ENCODE results near the gene ZMIZ2. TPM values are rescaled to one million over a fixed set of nuclear protein-coding genes. Genes with fewer than 3 reads are reported as not detected.
"Not testable (repeated sequence)": the region's sequence is repeated elsewhere in the genome, so short reads cannot be mapped to it uniquely, and the experiment has no call there.

The ZMIZ2 gene, protein sequence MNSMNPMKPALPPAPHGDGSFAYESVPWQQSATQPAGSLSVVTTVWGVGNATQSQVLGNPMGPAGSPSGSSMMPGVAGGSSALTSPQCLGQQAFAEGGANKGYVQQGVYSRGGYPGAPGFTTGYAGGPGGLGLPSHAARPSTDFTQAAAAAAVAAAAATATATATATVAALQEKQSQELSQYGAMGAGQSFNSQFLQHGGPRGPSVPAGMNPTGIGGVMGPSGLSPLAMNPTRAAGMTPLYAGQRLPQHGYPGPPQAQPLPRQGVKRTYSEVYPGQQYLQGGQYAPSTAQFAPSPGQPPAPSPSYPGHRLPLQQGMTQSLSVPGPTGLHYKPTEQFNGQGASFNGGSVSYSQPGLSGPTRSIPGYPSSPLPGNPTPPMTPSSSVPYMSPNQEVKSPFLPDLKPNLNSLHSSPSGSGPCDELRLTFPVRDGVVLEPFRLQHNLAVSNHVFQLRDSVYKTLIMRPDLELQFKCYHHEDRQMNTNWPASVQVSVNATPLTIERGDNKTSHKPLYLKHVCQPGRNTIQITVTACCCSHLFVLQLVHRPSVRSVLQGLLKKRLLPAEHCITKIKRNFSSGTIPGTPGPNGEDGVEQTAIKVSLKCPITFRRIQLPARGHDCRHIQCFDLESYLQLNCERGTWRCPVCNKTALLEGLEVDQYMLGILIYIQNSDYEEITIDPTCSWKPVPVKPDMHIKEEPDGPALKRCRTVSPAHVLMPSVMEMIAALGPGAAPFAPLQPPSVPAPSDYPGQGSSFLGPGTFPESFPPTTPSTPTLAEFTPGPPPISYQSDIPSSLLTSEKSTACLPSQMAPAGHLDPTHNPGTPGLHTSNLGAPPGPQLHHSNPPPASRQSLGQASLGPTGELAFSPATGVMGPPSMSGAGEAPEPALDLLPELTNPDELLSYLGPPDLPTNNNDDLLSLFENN
- total RNA-seq, result 10 to 100 TPM; 11.1 to 44.6 (median 12.5) TPM
- polyA plus RNA-seq, result 10 to 100 TPM in 1 of 3 donors, 1 to 10 TPM in 2; 8.4 to 64.7 (median 8.6) TPM

DNA sequence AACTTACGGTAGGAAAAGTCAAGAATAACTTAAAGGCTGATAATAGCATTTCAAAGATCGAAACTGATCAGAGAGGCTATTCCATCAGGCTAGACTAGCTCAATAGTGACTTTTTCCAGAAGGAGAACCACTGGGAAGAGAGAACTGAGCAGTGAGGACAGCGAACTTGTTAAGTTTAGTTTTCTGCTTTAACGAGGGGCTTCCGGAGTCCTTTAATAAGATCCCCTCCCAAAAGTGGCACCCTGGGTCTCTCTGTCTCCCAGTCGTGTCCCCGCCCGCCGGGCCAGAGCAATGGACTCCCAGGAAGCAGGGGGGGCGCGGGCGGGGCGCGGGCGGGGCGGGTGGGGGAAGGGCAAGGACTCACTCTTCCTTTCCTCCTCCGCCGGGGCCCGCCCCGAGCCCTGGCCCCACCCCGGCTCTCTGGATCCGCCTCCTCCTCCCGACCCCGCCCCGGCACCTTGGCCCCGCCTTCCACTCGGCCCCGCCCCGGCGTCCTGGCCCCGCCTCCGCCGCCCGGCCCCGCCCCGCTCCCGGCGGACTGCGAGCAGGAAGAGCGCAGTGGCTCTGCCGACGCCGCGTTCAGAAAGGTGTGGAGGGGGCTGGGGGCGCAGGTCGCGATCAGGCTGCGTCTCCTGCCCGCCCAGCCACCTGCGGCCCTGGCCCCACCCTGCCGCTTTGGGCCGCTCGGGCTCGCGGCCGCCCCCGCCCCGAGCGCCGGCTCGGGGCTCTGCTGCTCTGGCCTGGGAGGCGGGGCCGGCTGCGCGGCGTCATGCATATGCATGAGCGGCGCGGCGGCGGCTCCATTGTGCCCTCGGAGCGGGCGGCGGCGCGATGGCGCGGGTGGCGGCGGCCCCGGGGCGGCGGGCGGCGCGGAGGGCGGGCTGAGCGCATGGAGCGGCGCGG lies at the start of gene ZMIZ2:
Gene ZMIZ2 (plus strand): TSS at position 803 of the 903 bp plus-strand sequence. CDS start 7,403 bp downstream, outside the sequence.
- peak within 1 kb of the TSS; percentile 94 to 97 (median 95) for H3K27ac ChIP-seq
- intact Hi-C loops (cut with DNase I), result loop anchor here (1.0 to 5.0 kb wide), 6 partner anchors 48 to 546 kb away; partner anchors contain the start of genes OGDH, PPIA, PURB and TMED4
- peak within 1 kb of the TSS; percentile 56 to 96 (median 78) for H3K4me3 ChIP-seq

DNA sequence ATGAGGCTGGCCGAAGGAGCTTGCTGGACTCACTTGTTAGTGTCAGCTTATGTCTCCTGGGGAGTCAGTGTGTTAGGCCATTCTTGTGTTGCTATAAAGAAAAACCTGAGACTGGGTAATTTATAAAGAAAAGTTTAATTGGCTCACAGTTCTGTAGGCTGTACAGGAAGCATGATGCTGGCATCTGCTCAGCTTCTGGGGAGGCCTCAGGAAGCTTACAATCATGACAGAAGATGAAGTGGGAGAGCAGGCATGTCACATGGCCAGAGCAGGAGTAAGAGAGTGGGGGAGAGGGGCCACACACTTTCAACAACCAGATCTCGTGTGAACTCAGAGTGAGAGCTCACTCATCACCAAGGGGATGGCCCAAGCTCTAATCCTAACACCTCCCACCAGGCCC lies 49.0 kb upstream of the ZMIZ2 start:
- H3K27ac ChIP-seq; H3K27me3 ChIP-seq; intact Hi-C loops (cut with DNase I); H3K4me1 ChIP-seq; H3K4me3 ChIP-seq; H3K9me3 ChIP-seq; DNase-seq: not testable (repeated sequence)
- peaks cover 55 to 97% (median 65%) of the 10 kb centered on the region in 4 donors for H3K36me3 ChIP-seq
- 94 to 96% methylated on average over 2 of the region's 2 CpGs for WGBS, 2 donors

More for the DNA sequence above, at the start of gene ZMIZ2:
- Histone ChIP-seq H3K36me3 (no peaks in the 10 kb centered on the region), H3K9me3 (no peaks in the 10 kb centered on the region), H3K27me3 (no peaks in the 10 kb centered on the region), H3K4me1 (peaks cover 0 to 32% (median 23%) of the 10 kb centered on the region in 4 donors)
- TF ChIP-seq POLR2AphosphoS5 (IDR thresholded peaks at IDR 0.05), result peak in 3 of 4 donors; percentile 67 to 84 (median 78)
- TF ChIP-seq, protein P1, sequence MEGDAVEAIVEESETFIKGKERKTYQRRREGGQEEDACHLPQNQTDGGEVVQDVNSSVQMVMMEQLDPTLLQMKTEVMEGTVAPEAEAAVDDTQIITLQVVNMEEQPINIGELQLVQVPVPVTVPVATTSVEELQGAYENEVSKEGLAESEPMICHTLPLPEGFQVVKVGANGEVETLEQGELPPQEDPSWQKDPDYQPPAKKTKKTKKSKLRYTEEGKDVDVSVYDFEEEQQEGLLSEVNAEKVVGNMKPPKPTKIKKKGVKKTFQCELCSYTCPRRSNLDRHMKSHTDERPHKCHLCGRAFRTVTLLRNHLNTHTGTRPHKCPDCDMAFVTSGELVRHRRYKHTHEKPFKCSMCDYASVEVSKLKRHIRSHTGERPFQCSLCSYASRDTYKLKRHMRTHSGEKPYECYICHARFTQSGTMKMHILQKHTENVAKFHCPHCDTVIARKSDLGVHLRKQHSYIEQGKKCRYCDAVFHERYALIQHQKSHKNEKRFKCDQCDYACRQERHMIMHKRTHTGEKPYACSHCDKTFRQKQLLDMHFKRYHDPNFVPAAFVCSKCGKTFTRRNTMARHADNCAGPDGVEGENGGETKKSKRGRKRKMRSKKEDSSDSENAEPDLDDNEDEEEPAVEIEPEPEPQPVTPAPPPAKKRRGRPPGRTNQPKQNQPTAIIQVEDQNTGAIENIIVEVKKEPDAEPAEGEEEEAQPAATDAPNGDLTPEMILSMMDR (IDR thresholded peaks at IDR 0.05), result no peak
- TF ChIP-seq EP300 (IDR thresholded peaks at IDR 0.05), result no peak
- peak in 1 of 2 donors; percentile 13 for TF ChIP-seq POLR2A (IDR thresholded peaks at IDR 0.05)
- peak; percentile 97 for DNase-seq
- WGBS, 2 donors, result 1 to 2% methylated on average over 92 of the region's 92 CpGs

DNA sequence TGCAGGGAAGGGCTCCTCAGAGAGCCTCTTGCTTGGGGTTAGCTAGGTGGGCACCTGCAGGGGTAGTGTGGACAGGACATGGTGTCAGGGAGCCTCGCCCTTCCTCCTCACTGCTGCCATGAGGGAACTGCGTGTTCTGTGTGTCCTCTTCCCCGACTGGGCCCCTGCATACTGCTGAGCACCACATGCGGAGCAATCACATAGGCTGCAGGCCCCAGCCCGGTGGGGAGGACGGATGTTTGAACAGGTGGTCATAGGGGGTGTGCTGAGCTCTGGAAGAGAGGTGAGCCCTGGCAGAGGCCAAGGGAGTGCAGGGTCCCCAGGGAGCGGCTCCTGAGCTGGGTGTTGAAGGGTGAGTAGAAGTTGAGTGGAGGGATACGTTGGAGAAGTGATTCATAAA lies 48.3 kb upstream of the ZMIZ2 start:
- no peak for DNase-seq
- H3K4me1 ChIP-seq, result no peaks in the 10 kb centered on the region
- no peaks in the 10 kb centered on the region for H3K27me3 ChIP-seq
- H3K4me3 ChIP-seq, result no peak overlapping the region
- H3K27ac ChIP-seq, result no peak overlapping the region
- peaks cover 50 to 89% (median 60%) of the 10 kb centered on the region in 4 donors for H3K36me3 ChIP-seq
- TF ChIP-seq POLR2AphosphoS5 (IDR thresholded peaks at IDR 0.05), result no peak
- no peak for TF ChIP-seq EP300 (IDR thresholded peaks at IDR 0.05)
- no peak for TF ChIP-seq POLR2A (IDR thresholded peaks at IDR 0.05)
- TF ChIP-seq, protein P1 (IDR thresholded peaks at IDR 0.05), result no peak
- WGBS, 2 donors, result 91 to 95% methylated on average over 8 of the region's 8 CpGs
- H3K9me3 ChIP-seq, result no peaks in the 10 kb centered on the region
- intact Hi-C loops (cut with DNase I), result no loop called here

DNA sequence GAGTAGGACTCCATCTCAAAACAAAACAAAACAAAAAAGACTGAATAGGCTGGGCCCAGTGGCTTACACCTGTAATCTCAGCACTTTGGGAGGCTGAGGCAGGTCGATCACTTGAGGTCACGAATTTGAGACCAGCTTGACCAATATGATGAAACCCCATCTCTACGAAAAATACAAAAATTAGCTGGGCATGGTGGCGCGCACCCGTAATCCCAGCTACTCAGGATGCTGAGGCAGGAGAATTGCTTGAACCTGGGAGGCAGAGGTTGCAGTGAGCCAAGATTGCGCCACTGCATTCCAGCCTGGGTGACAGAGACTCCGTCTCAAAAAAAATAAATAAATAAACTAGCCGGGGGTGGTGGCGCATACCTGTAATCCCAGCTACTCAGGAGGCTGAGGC lies 45.3 kb upstream of the ZMIZ2 start:
- H3K4me1 ChIP-seq; H3K27me3 ChIP-seq; H3K9me3 ChIP-seq; DNase-seq; intact Hi-C loops (cut with DNase I); H3K4me3 ChIP-seq; H3K27ac ChIP-seq: not testable (repeated sequence)
- peaks cover 40 to 85% (median 47%) of the 10 kb centered on the region in 4 donors for H3K36me3 ChIP-seq
- 96 to 98% methylated on average over 10 of the region's 10 CpGs for WGBS, 2 donors

DNA sequence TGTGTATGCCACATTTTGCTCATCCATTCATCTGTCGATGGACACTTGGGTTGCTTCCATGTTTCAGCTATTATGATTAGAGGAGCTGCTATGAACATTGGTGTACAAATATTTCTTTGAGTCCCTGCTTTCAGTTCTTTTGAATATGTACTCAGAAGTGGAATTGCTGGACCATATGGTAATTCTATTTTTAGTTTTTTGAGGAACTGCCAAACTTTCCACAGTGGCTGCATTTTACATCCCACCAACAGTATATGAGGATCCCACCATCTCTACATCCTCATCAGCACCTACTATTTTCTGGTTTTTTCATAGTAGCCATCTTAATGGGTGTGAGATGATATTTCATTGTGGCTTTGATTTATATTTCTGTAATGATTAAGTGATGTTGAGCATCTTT lies 44.7 kb upstream of the ZMIZ2 start:
- no peak for TF ChIP-seq POLR2AphosphoS5 (IDR thresholded peaks at IDR 0.05)
- no peak for TF ChIP-seq POLR2A (IDR thresholded peaks at IDR 0.05)
- no peak for TF ChIP-seq EP300 (IDR thresholded peaks at IDR 0.05)
- TF ChIP-seq, protein P1 (IDR thresholded peaks at IDR 0.05), result no peak
- WGBS, 2 donors, result 74 to 86% methylated on average over 1 of the region's 1 CpG
- no peak overlapping the region for H3K27ac ChIP-seq

More for the DNA sequence above, 44.7 kb upstream of the ZMIZ2 start:
- H3K4me1 ChIP-seq, result no peaks in the 10 kb centered on the region
- no peaks in the 10 kb centered on the region for H3K9me3 ChIP-seq
- H3K4me3 ChIP-seq, result no peak overlapping the region
- no peak for DNase-seq
- intact Hi-C loops (cut with DNase I), result no loop called here
- no peaks in the 10 kb centered on the region for H3K27me3 ChIP-seq
- peaks cover 39 to 85% (median 45%) of the 10 kb centered on the region in 4 donors for H3K36me3 ChIP-seq
